Uterus (tissue), 4 donors: Measurements from ENCODE around the gene NKD2. TPM values are rescaled to one million over a fixed set of nuclear protein-coding genes. Genes with fewer than 3 reads are reported as not detected.

Experiments used
- DNase-seq, 2 donors: peaks; one replicate each; pipeline ENCODE4 v3.0.0-alpha.2; 2019 to 2020
- H3K27ac ChIP-seq, 2 donors: fragments of 200-600 bp; sonication (generic); 1 replicate in 1 of 2; 2 replicates in 1 of 2; pipeline ENCODE4 v1.5.1; 2016 to 2018
- H3K27me3 ChIP-seq, 2 donors: fragments of 200-600 bp; sonication (generic); one replicate each; pipeline ENCODE4 v1.5.1; 2018 to 2019; ENCODE audit warnings: control low read depth in 1 of 2
- H3K36me3 ChIP-seq, 2 donors: fragments of 200-600 bp; sonication (generic); one replicate each; pipeline ENCODE4 v1.5.1; 2019; ENCODE audit warnings: control low read depth in 1 of 2
- H3K4me1 ChIP-seq, 2 donors: fragments of 200-600 bp; sonication (generic); one replicate each; pipeline ENCODE4 v1.5.1; 2018 to 2019; ENCODE audit warnings: control low read depth in 1 of 2
- H3K4me3 ChIP-seq, 2 donors: fragments of 200-600 bp; sonication (generic); 1 replicate in 1 of 2; 2 replicates in 1 of 2; pipeline ENCODE4 v1.5.1; 2018 to 2019; ENCODE audit warnings: mild to moderate bottlenecking in 1 of 2
- H3K9me3 ChIP-seq, 2 donors: fragments of 200-600 bp; sonication (generic); one replicate each; pipeline ENCODE4 v1.5.1; 2019; ENCODE audit warnings: control low read depth in 1 of 2
- POLR2A ChIP-seq, 2 donors: fragments of 450-650 bp; IDR thresholded peaks; one replicate each; pipeline ENCODE4 v1.6.1; 2016; ENCODE audit warnings: antibody characterized with exemption in 2 of 2, mild to moderate bottlenecking in 1 of 2, moderate library complexity in 1 of 2
- intact Hi-C: fragments of 100-400 bp; cut with DNase I; formaldehyde crosslinking; loops from one replicate; pipeline ENCODE4 v1.15.1; 2023; ENCODE audit warnings: low total_unique reads
- total RNA-seq, 4 donors: library from RNA; depleted of rRNA in 3 of 4; stranded (reverse); fragments of >200 nt in 3 of 4; gene quantifications; one replicate each; pipeline versions ENCODE4 v1.1.0 to v1.2.4, GENCODE V29; 2014 to 2023
- TF ChIP-seq, protein P1 (sequence below), 4 experiments: fragments of 200-600 bp in 2 of 4; fragments of 450-650 bp in 2 of 4; sonication (generic) in 2 of 4; IDR thresholded peaks; one replicate each; pipeline ENCODE4 v1.5.1; 2016 to 2019; ENCODE audit warnings: antibody characterized with exemption in 4 of 4, mild to moderate bottlenecking in 2 of 4, moderate library complexity in 1 of 4
- donor health status: DM: yes; HTN: yes; CAD: no.

Gene NKD2
- total RNA-seq, 4 donors from 2014 or later, result 2.5 to 11.1 TPM; not detected in 2

DNA sequence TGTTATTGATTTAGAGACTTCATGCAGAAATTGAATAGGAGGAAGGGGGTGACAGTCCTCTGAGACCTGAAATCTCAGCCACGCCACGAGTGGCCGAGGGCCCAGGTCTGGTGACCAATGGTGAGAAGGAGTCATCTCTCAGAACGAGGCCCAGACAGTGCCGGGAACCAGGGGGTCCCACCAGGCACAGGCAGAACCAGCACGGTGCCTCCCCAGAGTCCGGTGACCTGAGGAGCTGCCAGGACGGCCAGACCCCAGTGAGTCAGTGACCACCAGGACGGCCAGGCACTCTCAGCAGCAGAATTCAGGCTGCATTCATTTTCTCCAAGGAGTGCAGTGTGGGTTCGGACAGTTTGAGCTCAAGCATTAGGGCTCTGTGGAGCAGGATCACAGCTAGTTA is 43.8 kb upstream of the NKD2 start:
- intact Hi-C loops, result no loop called here
- Histone ChIP-seq H3K36me3 (no peaks in the 10 kb centered on the region), H3K4me3 (no peak overlapping the region), H3K27me3 (peaks cover 0 to 6% of the 10 kb centered on the region in 2 donors), H3K27ac (no peak overlapping the region), H3K4me1 (no peaks in the 10 kb centered on the region), H3K9me3 (no peaks in the 10 kb centered on the region)
- TF ChIP-seq POLR2A (IDR thresholded peaks at IDR 0.05), result no peak
- TF ChIP-seq, protein P1, sequence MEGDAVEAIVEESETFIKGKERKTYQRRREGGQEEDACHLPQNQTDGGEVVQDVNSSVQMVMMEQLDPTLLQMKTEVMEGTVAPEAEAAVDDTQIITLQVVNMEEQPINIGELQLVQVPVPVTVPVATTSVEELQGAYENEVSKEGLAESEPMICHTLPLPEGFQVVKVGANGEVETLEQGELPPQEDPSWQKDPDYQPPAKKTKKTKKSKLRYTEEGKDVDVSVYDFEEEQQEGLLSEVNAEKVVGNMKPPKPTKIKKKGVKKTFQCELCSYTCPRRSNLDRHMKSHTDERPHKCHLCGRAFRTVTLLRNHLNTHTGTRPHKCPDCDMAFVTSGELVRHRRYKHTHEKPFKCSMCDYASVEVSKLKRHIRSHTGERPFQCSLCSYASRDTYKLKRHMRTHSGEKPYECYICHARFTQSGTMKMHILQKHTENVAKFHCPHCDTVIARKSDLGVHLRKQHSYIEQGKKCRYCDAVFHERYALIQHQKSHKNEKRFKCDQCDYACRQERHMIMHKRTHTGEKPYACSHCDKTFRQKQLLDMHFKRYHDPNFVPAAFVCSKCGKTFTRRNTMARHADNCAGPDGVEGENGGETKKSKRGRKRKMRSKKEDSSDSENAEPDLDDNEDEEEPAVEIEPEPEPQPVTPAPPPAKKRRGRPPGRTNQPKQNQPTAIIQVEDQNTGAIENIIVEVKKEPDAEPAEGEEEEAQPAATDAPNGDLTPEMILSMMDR (IDR thresholded peaks at IDR 0.05), result no peak
- no peak for DNase-seq

DNA sequence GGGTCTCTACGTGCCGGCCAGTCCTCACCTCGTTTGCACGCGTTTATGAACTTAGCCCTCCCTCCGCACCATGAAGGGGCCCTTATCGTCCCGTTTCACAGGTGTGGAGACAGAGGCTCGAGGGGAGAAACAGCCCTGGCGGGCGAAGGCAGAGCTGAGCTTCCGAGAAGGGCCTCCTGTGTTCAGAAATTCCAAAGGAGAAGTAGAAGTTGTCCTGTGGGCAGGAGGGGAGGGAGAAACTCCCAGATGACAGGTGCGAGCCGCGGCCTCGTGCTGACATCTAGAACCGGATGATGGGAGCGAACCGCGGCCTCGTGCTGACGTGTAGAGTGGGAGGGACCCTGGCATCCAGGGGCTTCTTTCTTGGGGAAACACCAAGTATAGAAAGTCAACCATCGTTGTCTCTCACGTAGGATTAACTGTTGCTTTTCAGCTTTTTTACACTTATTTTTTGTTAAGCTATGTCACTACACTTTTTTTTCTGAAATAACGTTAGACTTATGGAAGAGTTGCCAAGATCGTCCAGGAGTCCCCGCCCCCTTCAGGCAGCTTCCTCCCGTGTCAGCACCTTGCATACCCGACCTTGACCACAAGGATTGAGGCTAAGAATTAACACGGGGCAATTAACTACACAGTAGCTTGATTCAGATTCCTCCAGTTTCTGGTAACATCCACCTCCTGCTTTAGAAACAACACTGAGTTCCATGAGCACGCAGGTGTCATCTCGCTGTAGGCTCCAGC is 42.8 kb upstream of the NKD2 start:
- Histone ChIP-seq H3K4me3 (no peak overlapping the region), H3K9me3 (no peaks in the 10 kb centered on the region), H3K27ac (no peak overlapping the region), H3K4me1 (no peaks in the 10 kb centered on the region), H3K27me3 (peaks cover 0 to 6% of the 10 kb centered on the region in 2 donors), H3K36me3 (no peaks in the 10 kb centered on the region)
- DNase-seq, result no peak
- intact Hi-C loops, result no loop called here
- no peak for TF ChIP-seq POLR2A (IDR thresholded peaks at IDR 0.05)
- TF ChIP-seq, protein P1 (IDR thresholded peaks at IDR 0.05), result no peak

DNA sequence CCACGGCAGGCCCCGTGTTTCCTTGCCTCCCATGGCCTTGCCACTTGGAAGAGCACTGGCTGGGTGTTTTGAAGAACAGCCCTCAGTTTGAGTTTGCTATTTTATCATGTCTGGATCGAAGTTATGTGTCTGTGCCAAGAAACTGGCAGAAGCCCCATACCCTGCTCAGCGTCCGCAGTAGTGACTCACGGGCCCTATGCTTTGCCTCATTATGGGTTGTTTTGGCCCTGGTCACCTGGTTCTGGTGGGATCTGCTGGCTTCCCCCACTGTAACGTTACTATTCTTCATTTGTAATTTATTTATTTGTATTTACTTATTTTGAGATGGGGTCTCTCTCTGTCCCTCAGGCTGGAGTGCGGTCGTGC is 42.3 kb upstream of the NKD2 start:
- peaks cover 0 to 6% of the 10 kb centered on the region in 2 donors for H3K27me3 ChIP-seq
- intact Hi-C loops, result no loop called here
- H3K27ac ChIP-seq, result no peak overlapping the region
- H3K36me3 ChIP-seq, result no peaks in the 10 kb centered on the region
- TF ChIP-seq, protein P1 (IDR thresholded peaks at IDR 0.05), result no peak
- no peak for TF ChIP-seq POLR2A (IDR thresholded peaks at IDR 0.05)
- H3K4me1 ChIP-seq, result no peaks in the 10 kb centered on the region
- no peak for DNase-seq
- H3K4me3 ChIP-seq, result no peak overlapping the region
- H3K9me3 ChIP-seq, result no peaks in the 10 kb centered on the region

DNA sequence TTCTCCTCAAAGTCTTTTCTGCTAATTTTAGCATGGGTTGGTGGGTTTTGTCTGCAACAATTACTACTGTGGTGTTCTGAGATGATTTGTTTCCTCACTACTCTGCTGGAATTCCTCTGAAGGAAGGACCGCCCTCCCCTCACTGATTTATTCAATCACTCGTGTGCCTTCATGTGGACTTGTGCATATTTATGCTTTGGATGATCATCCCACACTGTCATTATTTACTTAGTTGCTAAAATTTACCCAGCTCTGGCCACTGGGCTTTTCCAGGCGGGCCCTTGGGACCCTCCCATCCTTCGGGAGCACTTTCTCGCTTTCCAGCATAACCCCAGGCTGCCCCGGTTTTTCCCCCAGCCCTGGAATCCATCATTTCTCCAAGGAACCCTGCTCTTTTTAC is 41.7 kb upstream of the NKD2 start:
- Histone ChIP-seq H3K4me3 (no peak overlapping the region), H3K4me1 (no peaks in the 10 kb centered on the region), H3K27ac (no peak overlapping the region), H3K36me3 (no peaks in the 10 kb centered on the region), H3K9me3 (no peaks in the 10 kb centered on the region), H3K27me3 (peaks cover 0 to 6% of the 10 kb centered on the region in 2 donors)
- DNase-seq, result no peak
- intact Hi-C loops, result no loop called here
- TF ChIP-seq POLR2A (IDR thresholded peaks at IDR 0.05), result no peak
- TF ChIP-seq, protein P1 (IDR thresholded peaks at IDR 0.05), result no peak

DNA sequence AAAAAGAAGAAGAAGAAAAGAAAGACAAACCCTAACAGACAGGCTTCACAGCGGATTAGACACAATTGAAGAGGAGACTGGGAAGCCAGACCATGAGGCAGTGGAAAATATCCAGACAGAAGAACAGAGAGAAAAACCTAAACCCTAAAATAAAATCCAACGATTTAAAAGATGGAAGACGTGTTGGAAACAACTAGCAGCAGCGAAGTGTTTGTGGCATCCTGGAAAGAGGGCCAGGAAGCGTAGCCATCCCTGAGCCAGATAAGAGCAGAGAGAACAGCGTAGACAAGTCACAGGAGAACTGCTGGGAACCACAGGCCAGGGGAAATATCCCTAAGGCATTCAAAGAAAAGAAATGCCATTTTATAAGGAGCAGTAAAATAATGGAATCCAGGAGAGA is 39.7 kb upstream of the NKD2 start:
- H3K4me3 ChIP-seq, result no peak overlapping the region
- H3K27me3 ChIP-seq, result peaks cover 0 to 6% of the 10 kb centered on the region in 2 donors
- TF ChIP-seq, protein P1 (IDR thresholded peaks at IDR 0.05), result no peak
- TF ChIP-seq POLR2A (IDR thresholded peaks at IDR 0.05), result no peak
- no peaks in the 10 kb centered on the region for H3K9me3 ChIP-seq
- intact Hi-C loops, result no loop called here
- H3K36me3 ChIP-seq, result no peaks in the 10 kb centered on the region
- no peak for DNase-seq
- no peaks in the 10 kb centered on the region for H3K4me1 ChIP-seq
- H3K27ac ChIP-seq, result no peak overlapping the region
